Stimulated activated CD8-positive, alpha-beta memory T cell treated with anti-CD3 and anti-CD28 coated beads, Interleukin-4, amount 100 ng/mL, for 48 hours (primary cell): ENCODE measurements around the gene CER1.

Experiments used
- DNase-seq: peaks from one replicate; pipeline ENCODE4 v3.0.0-alpha.2; 2020

The CER1 gene

GRCh38 chr9:14722391-14723035, at the start of gene CER1:
CER1 (minus strand) TSS chr9:14722733; CDS start chr9:14722672, 61 bp downstream.
- no peak for DNase-seq

GRCh38 chr9:14770592-14770991, 48.1 kb upstream of the CER1 start:
- DNase-seq, result no peak

- no peak for DNase-seq
These were observed 46.7 kb upstream of the CER1 start for GRCh38 chr9:14769230-14769571.

- no peak for DNase-seq
These were observed 46.1 kb upstream of the CER1 start for GRCh38 chr9:14768405-14769229.

GRCh38 chr9:14766299-14766698, 43.8 kb upstream of the CER1 start:
- DNase-seq, result no peak

GRCh38 chr9:14761584-14761983, 39.1 kb upstream of the CER1 start:
- DNase-seq, result no peak

GRCh38 chr9:14760060-14760459, 37.5 kb upstream of the CER1 start:
- DNase-seq, result no peak

GRCh38 chr9:14756291-14756690, 33.8 kb upstream of the CER1 start:
- DNase-seq, result no peak

- no peak for DNase-seq
These were observed 30.3 kb upstream of the CER1 start for GRCh38 chr9:14752871-14753270.

- DNase-seq, result no peak
These were observed 29.7 kb upstream of the CER1 start for GRCh38 chr9:14752271-14752670.

- no peak for DNase-seq
These were observed 28.3 kb upstream of the CER1 start for GRCh38 chr9:14750821-14751220.

- no peak for DNase-seq
These were observed 27.2 kb upstream of the CER1 start for GRCh38 chr9:14749741-14750211.

- no peak for DNase-seq
These were observed 25.8 kb upstream of the CER1 start for GRCh38 chr9:14748373-14748772.

- no peak for DNase-seq
These were observed 24.6 kb upstream of the CER1 start for GRCh38 chr9:14747111-14747510.

GRCh38 chr9:14746626-14747025, 24.1 kb upstream of the CER1 start:
- no peak for DNase-seq

GRCh38 chr9:14744768-14745167, 22.2 kb upstream of the CER1 start:
- no peak for DNase-seq

- no peak for DNase-seq
These were observed 18.8 kb upstream of the CER1 start for GRCh38 chr9:14741369-14741768.

GRCh38 chr9:14733133-14733532, 10.6 kb upstream of the CER1 start:
- DNase-seq, result no peak

GRCh38 chr9:14731294-14731981, 8.9 kb upstream of the CER1 start:
- no peak for DNase-seq

- DNase-seq, result no peak
These were observed 7.9 kb upstream of the CER1 start for GRCh38 chr9:14730461-14730898.

GRCh38 chr9:14723301-14723700, 768 bp upstream of the CER1 start:
- no peak for DNase-seq

GRCh38 chr9:14719231-14719923, 3.2 kb downstream of the CER1 start:
- no peak for DNase-seq

GRCh38 chr9:14715102-14715501, 7.4 kb downstream of the CER1 start:
- no peak for DNase-seq
